Cardiac fibroblast (primary cell): ENCODE measurements around the gene FBL.

ENCODE experiments used
- DNase-seq, 2 donors: peaks; one replicate each; pipeline versions ENCODE4 v3.0.0 to v3.0.0-alpha.2; 2010; ENCODE audit warnings: low read depth in 2 of 2
- H3K4me3 ChIP-seq, 2 donors: replicated peaks in 1 of 2; 1 replicate in 1 of 2; 2 replicates in 1 of 2; pipeline ENCODE4 v1.5.1; 2011; ENCODE audit warnings: low read depth in 2 of 2, low read length in 2 of 2, mild to moderate bottlenecking in 2 of 2, moderate library complexity in 1 of 2
- TF ChIP-seq, protein P1 (sequence below): IDR thresholded peaks from one replicate; pipeline ENCODE4 v1.5.1; 2011; ENCODE audit warnings: low read depth, mild to moderate bottlenecking, low read length, inconsistent platforms

Gene FBL

DNA sequence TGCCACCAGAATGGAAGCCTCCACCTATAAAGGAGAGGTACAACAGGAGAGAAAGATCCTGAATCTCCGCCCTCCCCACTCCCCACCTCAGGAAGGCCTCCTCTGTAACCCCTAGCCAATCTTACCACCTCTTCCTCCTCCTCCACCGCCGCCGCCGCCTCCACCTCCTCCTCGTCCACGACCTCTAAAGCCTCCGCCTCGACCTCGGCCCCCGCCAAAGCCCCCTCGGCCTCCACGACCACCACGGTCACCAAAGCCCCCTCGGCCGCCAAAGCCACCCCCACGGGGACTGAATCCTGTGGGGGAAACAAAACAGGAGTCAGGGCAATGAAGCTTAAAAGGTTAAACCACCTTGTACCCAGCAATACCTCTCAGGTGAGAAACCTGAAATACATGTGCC lies 5.7 kb downstream of the FBL start:
- H3K4me3 ChIP-seq: no peak overlapping the region
- no peak for DNase-seq
- TF ChIP-seq, protein P1, sequence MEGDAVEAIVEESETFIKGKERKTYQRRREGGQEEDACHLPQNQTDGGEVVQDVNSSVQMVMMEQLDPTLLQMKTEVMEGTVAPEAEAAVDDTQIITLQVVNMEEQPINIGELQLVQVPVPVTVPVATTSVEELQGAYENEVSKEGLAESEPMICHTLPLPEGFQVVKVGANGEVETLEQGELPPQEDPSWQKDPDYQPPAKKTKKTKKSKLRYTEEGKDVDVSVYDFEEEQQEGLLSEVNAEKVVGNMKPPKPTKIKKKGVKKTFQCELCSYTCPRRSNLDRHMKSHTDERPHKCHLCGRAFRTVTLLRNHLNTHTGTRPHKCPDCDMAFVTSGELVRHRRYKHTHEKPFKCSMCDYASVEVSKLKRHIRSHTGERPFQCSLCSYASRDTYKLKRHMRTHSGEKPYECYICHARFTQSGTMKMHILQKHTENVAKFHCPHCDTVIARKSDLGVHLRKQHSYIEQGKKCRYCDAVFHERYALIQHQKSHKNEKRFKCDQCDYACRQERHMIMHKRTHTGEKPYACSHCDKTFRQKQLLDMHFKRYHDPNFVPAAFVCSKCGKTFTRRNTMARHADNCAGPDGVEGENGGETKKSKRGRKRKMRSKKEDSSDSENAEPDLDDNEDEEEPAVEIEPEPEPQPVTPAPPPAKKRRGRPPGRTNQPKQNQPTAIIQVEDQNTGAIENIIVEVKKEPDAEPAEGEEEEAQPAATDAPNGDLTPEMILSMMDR: no peak

DNA sequence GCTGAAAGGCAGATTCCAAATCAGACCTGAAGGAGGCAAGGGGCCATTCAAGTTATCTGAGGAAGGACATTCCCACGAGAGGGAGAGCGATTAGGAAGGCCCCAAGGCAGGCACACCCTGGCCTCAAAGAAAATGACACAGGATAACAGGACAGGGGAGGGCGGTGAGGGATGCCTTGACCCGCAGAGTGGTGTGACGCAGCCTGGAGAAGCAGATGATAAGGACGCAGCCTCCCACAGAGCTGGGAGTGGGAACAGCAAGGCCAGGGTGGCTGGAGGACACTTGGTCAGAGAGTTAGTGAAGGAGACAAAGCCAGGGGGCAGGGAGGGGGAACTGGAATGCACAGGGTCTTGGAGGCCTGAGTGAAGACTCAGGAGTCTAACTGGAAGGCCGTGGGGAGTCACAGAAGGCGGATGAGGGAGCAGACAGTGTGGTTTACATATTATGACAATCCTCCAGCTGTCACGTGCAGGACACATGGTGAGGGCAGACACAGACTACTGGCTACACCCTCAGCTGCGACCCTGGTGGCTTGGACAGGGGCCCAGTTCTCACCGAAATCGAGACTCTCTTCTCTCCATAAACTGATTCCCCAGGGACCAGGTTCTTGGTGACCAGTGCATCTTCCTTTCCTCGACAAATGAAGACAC lies 6.4 kb downstream of the FBL start:
- H3K4me3 ChIP-seq: no peak overlapping the region
- TF ChIP-seq, protein P1: no peak
- no peak for DNase-seq

DNA sequence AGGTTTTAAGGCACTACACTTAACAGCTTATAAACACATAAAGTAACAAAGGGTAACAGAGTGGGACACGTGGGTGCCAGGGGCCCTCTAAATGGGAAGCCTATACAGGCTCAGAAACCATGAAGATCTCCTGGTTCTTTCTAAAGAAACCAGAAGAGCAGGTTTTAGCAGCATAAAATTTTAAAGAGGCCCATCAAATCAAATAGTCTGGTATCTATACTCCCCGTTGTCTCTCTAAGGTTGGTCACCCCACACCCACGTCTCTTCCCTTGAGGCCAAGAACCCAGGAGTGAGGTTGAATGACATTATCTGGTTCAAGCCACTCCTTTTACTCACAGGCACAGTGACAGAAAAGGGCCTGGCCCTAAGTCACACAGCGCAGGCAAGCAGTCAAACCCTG lies 7.6 kb downstream of the FBL start:
- H3K4me3 ChIP-seq: no peak overlapping the region
- DNase-seq: no peak
- TF ChIP-seq, protein P1: no peak

DNA sequence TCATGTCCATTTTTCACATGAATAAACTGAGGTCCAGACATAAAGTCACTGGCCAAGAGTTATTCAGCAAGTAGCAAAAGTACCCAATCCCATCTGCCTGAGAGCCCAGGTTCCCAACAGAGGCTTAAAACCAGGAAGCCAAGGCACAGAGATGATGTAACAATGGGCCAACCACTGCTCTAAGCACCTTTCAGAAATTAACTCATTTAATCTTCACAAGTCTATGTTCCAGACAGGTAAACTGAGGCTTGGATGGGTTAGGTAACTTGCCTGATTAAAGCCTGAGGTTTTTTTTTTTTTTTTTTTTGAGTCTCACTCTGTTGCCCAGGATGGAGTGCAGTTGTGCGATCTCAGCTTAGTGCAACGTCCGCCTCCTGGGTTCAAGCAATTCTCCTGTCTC lies 8.2 kb downstream of the FBL start:
- no peak overlapping the region for H3K4me3 ChIP-seq
- no peak for DNase-seq
- TF ChIP-seq, protein P1: no peak

DNA sequence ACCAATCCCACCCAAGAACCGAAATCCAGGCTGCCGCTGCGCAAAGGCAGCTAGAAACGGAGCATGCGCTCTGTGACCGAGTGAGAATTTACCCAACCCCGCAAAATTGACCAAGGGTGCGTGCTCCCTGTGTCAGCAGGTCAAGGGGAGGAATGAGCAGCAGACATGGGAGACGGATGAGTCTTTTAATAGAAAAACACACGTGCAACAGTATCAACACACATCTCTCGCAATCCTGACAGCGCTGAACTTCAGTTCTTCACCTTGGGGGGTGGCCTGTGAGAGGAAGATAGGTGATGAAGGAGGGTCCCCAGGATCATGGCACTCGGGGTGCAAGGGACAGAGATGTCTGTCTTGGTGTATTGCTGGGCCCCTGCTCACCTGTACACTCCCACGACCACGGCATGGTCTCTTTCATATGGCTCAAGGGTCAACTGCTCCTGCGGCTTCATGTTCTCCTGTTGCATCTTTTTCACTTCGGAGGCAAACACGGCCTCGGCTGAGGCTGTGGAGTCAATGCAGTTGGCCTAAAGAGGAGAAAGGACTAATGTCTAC lies 11.8 kb downstream of the FBL start:
- no peak for DNase-seq
- peak overlapping the region in 1 of 2 donors; percentile 86 for H3K4me3 ChIP-seq
- TF ChIP-seq, protein P1: no peak

DNA sequence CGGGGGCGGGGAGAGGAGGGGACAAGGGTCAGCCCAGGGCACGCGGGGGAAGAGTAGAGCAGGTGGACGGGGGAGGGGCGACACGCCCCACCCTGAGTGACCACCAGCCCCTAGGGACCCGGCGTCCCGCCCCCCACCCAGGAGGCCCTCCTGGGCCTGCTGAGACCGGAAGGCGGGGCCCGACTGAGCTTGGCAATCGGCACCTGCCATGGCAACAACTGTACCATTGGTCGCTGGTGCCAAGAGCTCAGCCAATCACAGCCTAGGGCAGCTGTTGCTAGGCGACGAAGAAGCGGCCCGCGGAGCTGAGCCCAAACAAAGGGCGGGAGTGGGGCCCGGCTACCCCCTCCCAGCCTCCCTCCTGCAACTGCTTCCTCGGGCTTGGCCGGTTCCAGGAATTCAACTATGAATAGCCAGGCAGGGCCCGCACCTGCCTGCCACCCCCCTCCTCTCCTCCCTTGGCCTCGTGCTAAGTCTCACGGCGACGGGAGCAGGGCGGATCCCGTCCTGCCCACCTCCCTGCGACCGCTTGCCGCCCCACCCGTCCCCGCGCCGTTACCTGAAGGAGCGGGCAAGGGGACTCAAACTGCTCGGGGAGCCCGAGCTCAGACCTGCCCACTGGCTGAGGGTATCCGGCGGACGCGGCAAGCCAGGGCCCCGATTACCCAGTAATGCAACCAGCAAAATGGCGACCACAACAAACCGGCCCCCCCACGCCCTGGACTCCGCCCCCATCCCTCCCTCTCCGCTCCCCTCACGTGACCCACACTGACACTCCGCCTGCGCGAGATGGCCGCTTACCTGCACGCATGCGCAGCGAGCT lies 12.5 kb downstream of the FBL start, which contains the start of gene DYRK1B:
TSS of gene DYRK1B (minus strand) at position 699 of the 823 bp plus-strand sequence. CDS start 2,295 bp downstream, outside the sequence.
- TF ChIP-seq, protein P1: no peak

More for the DNA sequence above, 12.5 kb downstream of the FBL start, which contains the start of gene DYRK1B:
- peak within 1 kb of the TSS; percentile 86 to 87 for H3K4me3 ChIP-seq
- DNase-seq: peak; percentile 98 to 99
